GM12878 (cell line): ENCODE results near the gene FBRSL1. TPM values are rescaled to one million over a fixed set of nuclear protein-coding genes. Genes with fewer than 3 reads are reported as not detected.

Experiments
- ATAC-seq: fragments of 200-7000 bp; cut with Tn5 transposase; 3 replicates; pipeline ENCODE4 v1.9.1; 2020; ENCODE audit warnings: mild to moderate bottlenecking, moderate library complexity
- BruUV-seq: library from RNA; stranded (reverse); fragments of 400-500 nt; replicated peaks from 2 replicates; lab custom pipeline; 2021; lab: Mats Ljungman, UMichigan
- CTCF ChIA-PET: fragments of 300-600 bp; sonication (Branson Sonifier 250); formaldehyde crosslinking; extraction: SDS; loops from one replicate; lab custom pipeline; 2021; ENCODE audit warnings: inconsistent platforms; lab: Yijun Ruan, JAX
- POLR2A ChIA-PET: fragments of 350-600 bp; formaldehyde crosslinking; extraction: SDS; loops from one replicate; lab custom pipeline; 2021; ENCODE audit warnings: inconsistent platforms; lab: Charles Lee
- RAD21 ChIA-PET: fragments of 300-600 bp; sonication (Branson Sonifier 250); formaldehyde crosslinking; loops from one replicate; lab custom pipeline; 2023; ENCODE audit warnings: antibody characterized with exemption; ENCODE audit not compliant: unreplicated experiment; lab: Charles Lee
- SMC1A ChIA-PET: fragments of 300-600 bp; sonication (Branson Sonifier 250); formaldehyde crosslinking; loops from one replicate; lab custom pipeline; 2023; ENCODE audit not compliant: unreplicated experiment, uncharacterized antibody; lab: Charles Lee
- DNase-seq: peaks from one replicate; pipeline ENCODE4 v3.0.0-alpha.2; 2011; ENCODE audit warnings: low read depth, low spot score
- FAIRE-seq: peaks from 3 replicates; lab custom pipeline; 2011; peaks lifted over from hg19 to GRCh38; lab: Jason Lieb, UNC
- H2AFZ ChIP-seq: 2 replicates; pipeline ENCODE4 v1.6.0; 2011; ENCODE audit warnings: low read depth, low read length, control low read depth; ENCODE audit not compliant: control insufficient read depth
- H3K27ac ChIP-seq: 2 replicates; pipeline ENCODE4 v1.5.1; 2011; ENCODE audit warnings: control low read depth; ENCODE audit not compliant: control insufficient read depth, insufficient read depth
- H3K27me3 ChIP-seq, 2 experiments: replicated peaks in 1 of 2; 2 replicates each; pipeline versions ENCODE4 v1.6.0 to v1.6.1; 2011; ENCODE audit warnings: low read length in 1 of 2; ENCODE audit not compliant: control insufficient read depth in 2 of 2, insufficient read depth in 2 of 2
- H3K36me3 ChIP-seq, 2 experiments: 2 replicates each; pipeline ENCODE4 v1.5.1; 2011; ENCODE audit warnings: low read length in 1 of 2; ENCODE audit not compliant: control insufficient read depth in 2 of 2, insufficient read depth in 2 of 2
- H3K4me1 ChIP-seq: 2 replicates; pipeline ENCODE4 v1.6.1; 2011; ENCODE audit warnings: mild to moderate bottlenecking, low read length, moderate library complexity, mixed read lengths; ENCODE audit not compliant: control insufficient read depth, insufficient read depth
- H3K4me2 ChIP-seq: 2 replicates; pipeline ENCODE4 v1.6.0; 2011; ENCODE audit warnings: control low read depth; ENCODE audit not compliant: control insufficient read depth, insufficient read depth
- H3K4me3 ChIP-seq: fragments of 200-600 bp; sonication (generic); 2 replicates; pipeline ENCODE4 v1.5.1; 2016
- H3K79me2 ChIP-seq: 2 replicates; pipeline ENCODE4 v1.6.0; 2011; ENCODE audit warnings: low read length; ENCODE audit not compliant: control insufficient read depth, insufficient read depth
- H3K9ac ChIP-seq: 2 replicates; pipeline ENCODE4 v1.8.0; 2011; ENCODE audit warnings: low read length, control low read depth, mixed read lengths; ENCODE audit not compliant: control insufficient read depth, insufficient read depth
- H3K9me3 ChIP-seq: replicated peaks from 3 replicates; pipeline ENCODE4 v1.5.1; 2011; ENCODE audit warnings: mild to moderate bottlenecking, low read length; ENCODE audit not compliant: control insufficient read depth, insufficient read depth
- H4K20me1 ChIP-seq: 2 replicates; pipeline ENCODE4 v1.6.0; 2011; ENCODE audit not compliant: control insufficient read depth, insufficient read depth
- CBX3 ChIP-seq: fragments of 200-600 bp; sonication (generic); IDR thresholded peaks from 2 replicates; pipeline ENCODE4 v1.6.1; 2016; ENCODE audit warnings: low read depth, borderline replicate concordance
- MXI1 ChIP-seq: fragments of 150-350 bp; IDR thresholded peaks from 2 replicates; pipeline ENCODE4 v1.6.1; 2011; ENCODE audit warnings: low read depth, mild to moderate bottlenecking, inconsistent platforms, low read length, improper control_type of control experiment
- NFYB ChIP-seq: IDR thresholded peaks from 2 replicates; pipeline ENCODE4 v1.6.1; 2011; ENCODE audit warnings: low read depth, mild to moderate bottlenecking, low read length, improper control_type of control experiment, moderate library complexity; ENCODE audit not compliant: insufficient read depth
- NR2C1 ChIP-seq: fragments of 450-650 bp; IDR thresholded peaks from 2 replicates; pipeline ENCODE4 v1.6.1; 2017; ENCODE audit warnings: antibody characterized with exemption, mild to moderate bottlenecking, moderate library complexity
- POLR2AphosphoS2 ChIP-seq: IDR thresholded peaks from 2 replicates; pipeline ENCODE4 v1.6.1; 2011; ENCODE audit warnings: low read depth, mild to moderate bottlenecking, low read length, improper control_type of control experiment, moderate library complexity
- POLR2AphosphoS5 ChIP-seq: IDR thresholded peaks from 2 replicates; pipeline ENCODE4 v1.6.1; 2011; ENCODE audit warnings: mild to moderate bottlenecking, low read length, inconsistent platforms
- RB1 ChIP-seq: fragments of 450-650 bp; formaldehyde crosslinking; IDR thresholded peaks from 2 replicates; pipeline ENCODE4 v1.6.1; 2017; ENCODE audit warnings: mild to moderate bottlenecking, borderline replicate concordance
- RUNX3 ChIP-seq: IDR thresholded peaks from 2 replicates; pipeline ENCODE4 v1.6.1; 2012; ENCODE audit warnings: low read length, inconsistent platforms
- STAT1 ChIP-seq: fragments of 450-650 bp; conservative IDR thresholded peaks from 2 replicates; pipeline ENCODE4 v1.6.1; 2014; ENCODE audit warnings: antibody characterized with exemption, mild to moderate bottlenecking
- ZBTB33 ChIP-seq: fragments of 450-650 bp; IDR thresholded peaks from 2 replicates; pipeline ENCODE4 v1.6.1; 2017; ENCODE audit warnings: mild to moderate bottlenecking
- ZNF592 ChIP-seq: fragments of 450-650 bp; IDR thresholded peaks from 2 replicates; pipeline ENCODE4 v1.6.1; 2017; ENCODE audit warnings: mild to moderate bottlenecking, moderate library complexity
- WGBS: methylation state at CpG from one replicate; pipeline ENCODE4 v1.1.6; 2016; ENCODE audit warnings: low lambda C conversion rate; ENCODE audit not compliant: insufficient replicate concordance, insufficient coverage; ENCODE audit errors: missing lambda C conversion rate; 5-methylcytosine and 5-hydroxymethylcytosine counted together
- in situ Hi-C: fragments of 300-500 bp; cut with MboI; formaldehyde crosslinking; loops from 9 replicates; pipeline ENCODE4 v1.14.3; 2018; ENCODE audit warnings: mixed read lengths
- intact Hi-C: fragments of 100-400 bp; cut with micrococcal nuclease; formaldehyde crosslinking; loops from one replicate; pipeline ENCODE4 v1.14.2; 2022; ENCODE audit not compliant: unreplicated experiment
- polyA plus RNA-seq, 11 experiments: library from polyadenylated mRNA; depleted of rRNA in 4 of 11; unstranded in 6 of 11; stranded (reverse) in 5 of 11; fragments of >200 nt; fragmentation: Nextera tagmentation in 4 of 11; fragmentation: Illumina TruSeq in 1 of 11; extraction: Ambion mirVana in 4 of 11; extraction: Trizol in 1 of 11; gene quantifications; 1 replicate in 1 of 11; 2 replicates in 10 of 11; pipeline versions ENCODE4 v1.2.1 to v1.2.3, GENCODE V29; 2011 to 2016; ENCODE audit warnings: inconsistent platforms in 2 of 11, missing spikeins in 2 of 11, low read depth in 1 of 11
- total RNA-seq, 4 experiments: library from RNA; depleted of rRNA in 3 of 4; stranded (reverse); fragments of >200 nt in 3 of 4; fragmentation: Illumina TruSeq in 1 of 4; extraction: Trizol in 1 of 4; gene quantifications; 2 replicates each; pipeline versions ENCODE4 v1.2.1 to v1.2.3, GENCODE V29; 2013 to 2021
- TF ChIP-seq, protein P1 (sequence below): IDR thresholded peaks from 2 replicates; pipeline ENCODE4 v1.6.1; 2011; ENCODE audit warnings: borderline replicate concordance, low read depth, mild to moderate bottlenecking, moderate library complexity, low read length; ENCODE audit not compliant: insufficient read depth, poor library complexity, severe bottlenecking
- TF ChIP-seq, protein P2 (sequence below): fragments of 450-650 bp; IDR thresholded peaks from 2 replicates; pipeline ENCODE4 v1.6.1; 2018; ENCODE audit warnings: borderline replicate concordance, mild to moderate bottlenecking; ENCODE audit not compliant: partially characterized antibody

The FBRSL1 gene
- total and polyA plus RNA-seq, 10 of the 15 experiments (the other 5 are each of a cell fraction or from before 2014, with no cell fraction given), result 0.19 to 55.1 (median 4.1) TPM

- RAD21 ChIA-PET, result interaction anchor here (2.0 to 3.3 kb wide), 2 partner anchors 59 to 107 kb away, joined by 6 to 23 read pairs; no protein-coding TSS in a partner anchor
- no peaks in the 10 kb centered on the region; the same call in 2 of the 3 replicates for H3K9me3 ChIP-seq
- no peak overlapping the region for H3K4me3 ChIP-seq
- no TSS peak for BruUV-seq
- H3K27ac ChIP-seq, result no peak overlapping the region
- H3K9ac ChIP-seq, result no peak overlapping the region
- H3K4me1 ChIP-seq, result no peaks in the 10 kb centered on the region; the same call in 1 of the 2 replicates
- no peaks in the 10 kb centered on the region; the same call in 1 of the 2 replicates for H4K20me1 ChIP-seq
- FAIRE-seq (no peak), ATAC-seq (no peak), DNase-seq (no peak)
- 82% methylated on average over 16 of the region's 27 CpGs for WGBS
- POLR2A ChIA-PET, result no interaction called here
- no peak overlapping the region for H2AFZ ChIP-seq
- no peak overlapping the region for H3K4me2 ChIP-seq
- intact Hi-C loops, result no loop called here
- in situ Hi-C loops, result no loop called here
- CTCF ChIA-PET, result interaction anchor here (3.0 kb wide), 1 partner anchor 106 kb away, joined by 44 read pairs; no protein-coding TSS in a partner anchor
- no peaks in the 10 kb centered on the region for H3K79me2 ChIP-seq
- H3K36me3 ChIP-seq, result no peaks in the 10 kb centered on the region
- SMC1A ChIA-PET, result no interaction called here
- no peaks in the 10 kb centered on the region for H3K27me3 ChIP-seq
- TF ChIP-seq POLR2AphosphoS2, result no peak
- TF ChIP-seq RUNX3, result no peak
- no peak for TF ChIP-seq POLR2AphosphoS5
- no peak for TF ChIP-seq RB1
- no peak for TF ChIP-seq STAT1
- TF ChIP-seq ZBTB33, result no peak
- TF ChIP-seq NFYB, result no peak
- TF ChIP-seq, protein P1, sequence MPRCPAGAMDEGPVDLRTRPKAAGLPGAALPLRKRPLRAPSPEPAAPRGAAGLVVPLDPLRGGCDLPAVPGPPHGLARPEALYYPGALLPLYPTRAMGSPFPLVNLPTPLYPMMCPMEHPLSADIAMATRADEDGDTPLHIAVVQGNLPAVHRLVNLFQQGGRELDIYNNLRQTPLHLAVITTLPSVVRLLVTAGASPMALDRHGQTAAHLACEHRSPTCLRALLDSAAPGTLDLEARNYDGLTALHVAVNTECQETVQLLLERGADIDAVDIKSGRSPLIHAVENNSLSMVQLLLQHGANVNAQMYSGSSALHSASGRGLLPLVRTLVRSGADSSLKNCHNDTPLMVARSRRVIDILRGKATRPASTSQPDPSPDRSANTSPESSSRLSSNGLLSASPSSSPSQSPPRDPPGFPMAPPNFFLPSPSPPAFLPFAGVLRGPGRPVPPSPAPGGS, result no peak
- TF ChIP-seq NR2C1, result no peak
- TF ChIP-seq MXI1, result no peak
- TF ChIP-seq ZNF592, result no peak
- no peak for TF ChIP-seq CBX3
- TF ChIP-seq, protein P2, sequence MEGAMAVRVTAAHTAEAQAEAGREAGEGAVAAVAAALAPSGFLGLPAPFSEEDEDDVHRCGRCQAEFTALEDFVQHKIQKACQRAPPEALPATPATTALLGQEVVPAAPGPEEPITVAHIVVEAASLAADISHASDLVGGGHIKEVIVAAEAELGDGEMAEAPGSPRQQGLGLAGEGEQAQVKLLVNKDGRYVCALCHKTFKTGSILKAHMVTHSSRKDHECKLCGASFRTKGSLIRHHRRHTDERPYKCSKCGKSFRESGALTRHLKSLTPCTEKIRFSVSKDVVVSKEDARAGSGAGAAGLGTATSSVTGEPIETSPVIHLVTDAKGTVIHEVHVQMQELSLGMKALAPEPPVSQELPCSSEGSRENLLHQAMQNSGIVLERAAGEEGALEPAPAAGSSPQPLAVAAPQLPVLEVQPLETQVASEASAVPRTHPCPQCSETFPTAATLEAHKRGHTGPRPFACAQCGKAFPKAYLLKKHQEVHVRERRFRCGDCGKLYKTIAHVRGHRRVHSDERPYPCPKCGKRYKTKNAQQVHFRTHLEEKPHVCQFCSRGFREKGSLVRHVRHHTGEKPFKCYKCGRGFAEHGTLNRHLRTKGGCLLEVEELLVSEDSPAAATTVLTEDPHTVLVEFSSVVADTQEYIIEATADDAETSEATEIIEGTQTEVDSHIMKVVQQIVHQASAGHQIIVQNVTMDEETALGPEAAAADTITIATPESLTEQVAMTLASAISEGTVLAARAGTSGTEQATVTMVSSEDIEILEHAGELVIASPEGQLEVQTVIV, result no peak
Measured at GRCh38 chr12:132521712-132522292, 31.9 kb downstream of the FBRSL1 start.
